ENCODE data around the gene CLK4.

CLK4 gene

GRCh38 chr5:178627259-178627598, 379 bp upstream of the CLK4 start:
- H3K4me3 ChIP-seq: peak overlapping the region; percentile 57; the same call in 1 of the 2 replicates
- TF ChIP-seq EZH2 (IDR thresholded peaks at IDR 0.05) (no peak), FOXP2 (optimal IDR thresholded peaks at IDR 0.05; ENCODE audit: control extremely low read depth, extremely low read length, insufficient read depth) (no peak), POLR2AphosphoS5 (IDR thresholded peaks at IDR 0.05; ENCODE audit: borderline replicate concordance, low read depth, low read length) (no peak)
- no peak overlapping the region for H3K27ac ChIP-seq
- H3K9me3 ChIP-seq (ENCODE audit: low read depth, low read length): no peaks in the 10 kb centered on the region; the same call in 1 of the 2 replicates
- no peak for DNase-seq (ENCODE audit: low read depth, low spot score)
- H3K9ac ChIP-seq (ENCODE audit: insufficient read length): no peak overlapping the region
- peaks cover 10% of the 10 kb centered on the region for H3K36me3 ChIP-seq (ENCODE audit: insufficient read depth, low read length)

GRCh38 chr5:178625679-178626483, 969 bp downstream of the CLK4 start:
- Histone ChIP-seq H3K9ac (ENCODE audit: insufficient read length) (peak overlapping the region; percentile 96), H3K36me3 (ENCODE audit: insufficient read depth, low read length) (peaks cover 24% of the 10 kb centered on the region), H3K27ac (peak overlapping the region; percentile 87), H3K4me3 (peak overlapping the region; percentile 100), H3K9me3 (ENCODE audit: low read depth, low read length) (no peaks in the 10 kb centered on the region; the same call in 1 of the 2 replicates)
- no peak for DNase-seq (ENCODE audit: low read depth, low spot score)
- no peak for TF ChIP-seq FOXP2 (optimal IDR thresholded peaks at IDR 0.05; ENCODE audit: control extremely low read depth, extremely low read length, insufficient read depth)
- TF ChIP-seq EZH2 (IDR thresholded peaks at IDR 0.05): no peak
- TF ChIP-seq POLR2AphosphoS5 (IDR thresholded peaks at IDR 0.05; ENCODE audit: borderline replicate concordance, low read depth, low read length): no peak

GRCh38 chr5:178624631-178625546, 2.0 kb downstream of the CLK4 start:
- H3K36me3 ChIP-seq (ENCODE audit: insufficient read depth, low read length): peaks cover 34% of the 10 kb centered on the region
- H3K9me3 ChIP-seq (ENCODE audit: low read depth, low read length): no peaks in the 10 kb centered on the region; the same call in 1 of the 2 replicates
- H3K27ac ChIP-seq: no peak overlapping the region
- H3K4me3 ChIP-seq: peak overlapping the region; percentile 100
- DNase-seq (ENCODE audit: low read depth, low spot score): no peak
- no peak for TF ChIP-seq POLR2AphosphoS5 (IDR thresholded peaks at IDR 0.05; ENCODE audit: borderline replicate concordance, low read depth, low read length)
- TF ChIP-seq EZH2 (IDR thresholded peaks at IDR 0.05): no peak
- TF ChIP-seq FOXP2 (optimal IDR thresholded peaks at IDR 0.05; ENCODE audit: control extremely low read depth, extremely low read length, insufficient read depth): no peak
- H3K9ac ChIP-seq (ENCODE audit: insufficient read length): peak overlapping the region; percentile 96

- H3K9ac ChIP-seq (ENCODE audit: insufficient read length): no peak overlapping the region
- no peak overlapping the region for H3K27ac ChIP-seq
- no peak for TF ChIP-seq POLR2AphosphoS5 (IDR thresholded peaks at IDR 0.05; ENCODE audit: borderline replicate concordance, low read depth, low read length)
- no peak for TF ChIP-seq FOXP2 (optimal IDR thresholded peaks at IDR 0.05; ENCODE audit: control extremely low read depth, extremely low read length, insufficient read depth)
- no peak for TF ChIP-seq EZH2 (IDR thresholded peaks at IDR 0.05)
- H3K4me3 ChIP-seq: no peak overlapping the region
- no peaks in the 10 kb centered on the region; the same call in 1 of the 2 replicates for H3K9me3 ChIP-seq (ENCODE audit: low read depth, low read length)
- no peak for DNase-seq (ENCODE audit: low read depth, low spot score)
- peaks cover 53% of the 10 kb centered on the region for H3K36me3 ChIP-seq (ENCODE audit: insufficient read depth, low read length)
Observed at GRCh38 chr5:178622679-178623247, 4.1 kb downstream of the CLK4 start.

- no peak for TF ChIP-seq EZH2 (IDR thresholded peaks at IDR 0.05)
- TF ChIP-seq FOXP2 (optimal IDR thresholded peaks at IDR 0.05; ENCODE audit: control extremely low read depth, extremely low read length, insufficient read depth): no peak
- no peak for TF ChIP-seq POLR2AphosphoS5 (IDR thresholded peaks at IDR 0.05; ENCODE audit: borderline replicate concordance, low read depth, low read length)
- DNase-seq (ENCODE audit: low read depth, low spot score): no peak
- Histone ChIP-seq H3K27ac (no peak overlapping the region), H3K9me3 (ENCODE audit: low read depth, low read length) (no peaks in the 10 kb centered on the region), H3K4me3 (no peak overlapping the region), H3K36me3 (ENCODE audit: insufficient read depth, low read length) (peaks cover 85% of the 10 kb centered on the region), H3K9ac (ENCODE audit: insufficient read length) (no peak overlapping the region)
Observed at GRCh38 chr5:178619390-178619789, 7.5 kb downstream of the CLK4 start.

GRCh38 chr5:178612299-178612698, 14.6 kb downstream of the CLK4 start:
- no peak for DNase-seq (ENCODE audit: low read depth, low spot score)
- Histone ChIP-seq H3K9ac (ENCODE audit: insufficient read length) (no peak overlapping the region), H3K27ac (no peak overlapping the region), H3K36me3 (ENCODE audit: insufficient read depth, low read length) (peaks cover 94% of the 10 kb centered on the region), H3K4me3 (no peak overlapping the region), H3K9me3 (ENCODE audit: low read depth, low read length) (no peaks in the 10 kb centered on the region)
- TF ChIP-seq POLR2AphosphoS5 (IDR thresholded peaks at IDR 0.05; ENCODE audit: borderline replicate concordance, low read depth, low read length) (no peak), FOXP2 (optimal IDR thresholded peaks at IDR 0.05; ENCODE audit: control extremely low read depth, extremely low read length, insufficient read depth) (no peak), EZH2 (IDR thresholded peaks at IDR 0.05) (no peak)

- Histone ChIP-seq H3K9ac (ENCODE audit: insufficient read length) (no peak overlapping the region), H3K4me3 (no peak overlapping the region), H3K9me3 (ENCODE audit: low read depth, low read length) (no peaks in the 10 kb centered on the region), H3K36me3 (ENCODE audit: insufficient read depth, low read length) (peaks cover 96% of the 10 kb centered on the region), H3K27ac (no peak overlapping the region)
- no peak for TF ChIP-seq POLR2AphosphoS5 (IDR thresholded peaks at IDR 0.05; ENCODE audit: borderline replicate concordance, low read depth, low read length)
- TF ChIP-seq EZH2 (IDR thresholded peaks at IDR 0.05): no peak
- TF ChIP-seq FOXP2 (optimal IDR thresholded peaks at IDR 0.05; ENCODE audit: control extremely low read depth, extremely low read length, insufficient read depth): no peak
- DNase-seq (ENCODE audit: low read depth, low spot score): no peak
Observed at GRCh38 chr5:178606269-178606668, 20.6 kb downstream of the CLK4 start.

GRCh38 chr5:178605788-178606187, 21.1 kb downstream of the CLK4 start:
- H3K36me3 ChIP-seq (ENCODE audit: insufficient read depth, low read length): peaks cover 96% of the 10 kb centered on the region
- no peak overlapping the region for H3K4me3 ChIP-seq
- DNase-seq (ENCODE audit: low read depth, low spot score): no peak
- no peak overlapping the region for H3K27ac ChIP-seq
- no peak overlapping the region for H3K9ac ChIP-seq (ENCODE audit: insufficient read length)
- TF ChIP-seq EZH2 (IDR thresholded peaks at IDR 0.05) (no peak), POLR2AphosphoS5 (IDR thresholded peaks at IDR 0.05; ENCODE audit: borderline replicate concordance, low read depth, low read length) (no peak), FOXP2 (optimal IDR thresholded peaks at IDR 0.05; ENCODE audit: control extremely low read depth, extremely low read length, insufficient read depth) (no peak)
- H3K9me3 ChIP-seq (ENCODE audit: low read depth, low read length): no peaks in the 10 kb centered on the region

All from SK-N-MC (cell line).